Measurements from ENCODE around the gene RANBP9. TPM values are rescaled to one million over a fixed set of nuclear protein-coding genes. Genes with fewer than 3 reads are reported as not detected.

RANBP9 gene
- polyA plus RNA-seq, 3 donors: 1.8 to 26.1 (median 2.0) TPM

GRCh38 chr6:13682346-13682745 is 29.3 kb downstream of the RANBP9 start:
- H3K9me3 Mint-ChIP-seq: peaks cover 0 to 7% (median 1%) of the 10 kb centered on the region in 7 donors
- peaks cover 5 to 11% of the 10 kb centered on the region in 2 donors for H3K4me1 ChIP-seq (ENCODE audit: control insufficient read depth in 1 of 2, insufficient read depth in 2 of 2, low read length in 2 of 2)
- peaks cover 0 to 4% of the 10 kb centered on the region in 2 donors for H3K9me3 ChIP-seq (replicated peaks in 1 of 2; ENCODE audit: control insufficient read depth in 1 of 2, insufficient read depth in 1 of 2, low read length in 2 of 2)
- H3K27me3 Mint-ChIP-seq (ENCODE audit: low read depth in 3 of 3): no peaks in the 10 kb centered on the region
- no peaks in the 10 kb centered on the region for H3K27me3 ChIP-seq (ENCODE audit: control insufficient read depth in 2 of 2, insufficient read depth in 2 of 2, low read length in 2 of 2)
- no peak overlapping the region for H2AFZ ChIP-seq (ENCODE audit: insufficient read depth, low read depth, low read length, poor library complexity, severe bottlenecking)
- peaks cover 95% of the 10 kb centered on the region for H3K79me2 ChIP-seq (ENCODE audit: insufficient read depth, low read length)
- 97% methylated on average over 4 of the region's 6 CpGs for WGBS (ENCODE audit: insufficient coverage)
- no peak overlapping the region for H3K27ac ChIP-seq (ENCODE audit: low read depth in 1 of 2, low read length in 2 of 2)
- intact Hi-C loops (cut with micrococcal nuclease): no loop called here
- peaks cover 15 to 36% of the 10 kb centered on the region in 2 donors for H3K36me3 Mint-ChIP-seq
- H3K27ac Mint-ChIP-seq: no peak overlapping the region
- H3K4me3 Mint-ChIP-seq: no peak overlapping the region
- H3K4me3 ChIP-seq (replicated peaks in 1 of 3; ENCODE audit: low read depth in 2 of 3, low read length in 3 of 3): no peak overlapping the region
- no peak overlapping the region for H3K4me2 ChIP-seq (replicated peaks; ENCODE audit: extremely low read depth, low read length, poor library complexity, severe bottlenecking)
- peaks cover 77% of the 10 kb centered on the region for H4K20me1 ChIP-seq (ENCODE audit: insufficient read depth, low read length)
- H3K36me3 ChIP-seq (replicated peaks in 1 of 2; ENCODE audit: control insufficient read depth in 1 of 2, insufficient read depth in 2 of 2, low read length in 2 of 2): peaks cover 3 to 23% of the 10 kb centered on the region in 2 donors
- H3K9ac ChIP-seq (ENCODE audit: insufficient read depth, low read length, poor library complexity, severe bottlenecking): no peak overlapping the region
- peaks cover 15% of the 10 kb centered on the region for H3K4me1 Mint-ChIP-seq
- DNase-seq: no peak
- TF ChIP-seq, protein P1, sequence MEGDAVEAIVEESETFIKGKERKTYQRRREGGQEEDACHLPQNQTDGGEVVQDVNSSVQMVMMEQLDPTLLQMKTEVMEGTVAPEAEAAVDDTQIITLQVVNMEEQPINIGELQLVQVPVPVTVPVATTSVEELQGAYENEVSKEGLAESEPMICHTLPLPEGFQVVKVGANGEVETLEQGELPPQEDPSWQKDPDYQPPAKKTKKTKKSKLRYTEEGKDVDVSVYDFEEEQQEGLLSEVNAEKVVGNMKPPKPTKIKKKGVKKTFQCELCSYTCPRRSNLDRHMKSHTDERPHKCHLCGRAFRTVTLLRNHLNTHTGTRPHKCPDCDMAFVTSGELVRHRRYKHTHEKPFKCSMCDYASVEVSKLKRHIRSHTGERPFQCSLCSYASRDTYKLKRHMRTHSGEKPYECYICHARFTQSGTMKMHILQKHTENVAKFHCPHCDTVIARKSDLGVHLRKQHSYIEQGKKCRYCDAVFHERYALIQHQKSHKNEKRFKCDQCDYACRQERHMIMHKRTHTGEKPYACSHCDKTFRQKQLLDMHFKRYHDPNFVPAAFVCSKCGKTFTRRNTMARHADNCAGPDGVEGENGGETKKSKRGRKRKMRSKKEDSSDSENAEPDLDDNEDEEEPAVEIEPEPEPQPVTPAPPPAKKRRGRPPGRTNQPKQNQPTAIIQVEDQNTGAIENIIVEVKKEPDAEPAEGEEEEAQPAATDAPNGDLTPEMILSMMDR (IDR thresholded peaks at IDR 0.05): no peak

- no peak for DNase-seq
- no peak overlapping the region for H3K9ac ChIP-seq (ENCODE audit: insufficient read depth, low read length, poor library complexity, severe bottlenecking)
These were observed 30.2 kb downstream of the RANBP9 start for GRCh38 chr6:13681305-13682061.

More at GRCh38 chr6:13681305-13682061, 30.2 kb downstream of the RANBP9 start:
- Mint-ChIP-seq H3K27ac (peak overlapping the region in 4 of 7 donors; percentile 20 to 27 (median 20)), H3K27me3 (ENCODE audit: low read depth in 3 of 3) (no peaks in the 10 kb centered on the region), H3K4me3 (peak overlapping the region in 1 of 2 donors; percentile 15), H3K9me3 (peaks cover 4 to 13% (median 8%) of the 10 kb centered on the region in 7 donors), H3K4me1 (peaks cover 15% of the 10 kb centered on the region), H3K36me3 (peaks cover 17 to 30% of the 10 kb centered on the region in 2 donors)
- peaks cover 70% of the 10 kb centered on the region for H4K20me1 ChIP-seq (ENCODE audit: insufficient read depth, low read length)
- peaks cover 95% of the 10 kb centered on the region for H3K79me2 ChIP-seq (ENCODE audit: insufficient read depth, low read length)
- peaks cover 0 to 4% of the 10 kb centered on the region in 2 donors for H3K9me3 ChIP-seq (replicated peaks in 1 of 2; ENCODE audit: control insufficient read depth in 1 of 2, insufficient read depth in 1 of 2, low read length in 2 of 2)
- peak overlapping the region; percentile 16 for H3K4me2 ChIP-seq (replicated peaks; ENCODE audit: extremely low read depth, low read length, poor library complexity, severe bottlenecking)
- peaks cover 5 to 11% of the 10 kb centered on the region in 2 donors for H3K4me1 ChIP-seq (ENCODE audit: control insufficient read depth in 1 of 2, insufficient read depth in 2 of 2, low read length in 2 of 2)
- intact Hi-C loops (cut with micrococcal nuclease): no loop called here
- H3K27ac ChIP-seq (ENCODE audit: low read depth in 1 of 2, low read length in 2 of 2): peak overlapping the region in 1 of 2 donors; percentile 22
- H3K27me3 ChIP-seq (ENCODE audit: control insufficient read depth in 2 of 2, insufficient read depth in 2 of 2, low read length in 2 of 2): no peaks in the 10 kb centered on the region
- H3K4me3 ChIP-seq (replicated peaks in 1 of 3; ENCODE audit: low read depth in 2 of 3, low read length in 3 of 3): no peak overlapping the region
- H2AFZ ChIP-seq (ENCODE audit: insufficient read depth, low read depth, low read length, poor library complexity, severe bottlenecking): no peak overlapping the region
- TF ChIP-seq, protein P1 (IDR thresholded peaks at IDR 0.05): no peak
- WGBS (ENCODE audit: insufficient coverage): no CpG with 5 or more reads among the region's 7 CpGs
- H3K36me3 ChIP-seq (replicated peaks in 1 of 2; ENCODE audit: control insufficient read depth in 1 of 2, insufficient read depth in 2 of 2, low read length in 2 of 2): peaks cover 0 to 23% of the 10 kb centered on the region in 2 donors

Measured in CD14-positive monocyte (primary cell).